ENCODE results near the gene STAP1.
A peak's percentile ranks its signal among the peaks of the same experiment; 100 is the strongest.

Gene STAP1

GRCh38 chr4:67542076-67542475, 16.5 kb upstream of the STAP1 start:
- TF ChIP-seq TAF1 (IDR thresholded peaks at IDR 0.05; ENCODE audit: borderline replicate concordance, insufficient read depth, low read length) = no peak
- TF ChIP-seq SIN3A (IDR thresholded peaks at IDR 0.05; ENCODE audit: borderline replicate concordance, insufficient read depth, low read length) = no peak
- TF ChIP-seq REST (IDR thresholded peaks at IDR 0.05; ENCODE audit: insufficient read depth in 1 of 2, low read depth in 2 of 2, low read length in 2 of 2) = no peak
- TF ChIP-seq FOXP2 (optimal IDR thresholded peaks at IDR 0.05; ENCODE audit: borderline replicate concordance, extremely low read depth, extremely low read length, insufficient read depth) = no peak
- TF ChIP-seq POLR2AphosphoS5 (IDR thresholded peaks at IDR 0.05; ENCODE audit: low read depth, low read length) = no peak

GRCh38 chr4:67545199-67546003, 13.1 kb upstream of the STAP1 start, which contains the start of gene CENPC:
CENPC (minus strand) TSS chr4:67545503; CDS start chr4:67545355, 148 bp downstream.
- TF ChIP-seq POLR2AphosphoS5 (IDR thresholded peaks at IDR 0.05; ENCODE audit: low read depth, low read length) (peak; percentile 96), REST (IDR thresholded peaks at IDR 0.05; ENCODE audit: insufficient read depth in 1 of 2, low read depth in 2 of 2, low read length in 2 of 2) (peak in 1 of 2 experiments; percentile 65; a peak in 1 of 4 replicates), FOXP2 (optimal IDR thresholded peaks at IDR 0.05; ENCODE audit: borderline replicate concordance, extremely low read depth, extremely low read length, insufficient read depth) (peak; percentile 92), TAF1 (IDR thresholded peaks at IDR 0.05; ENCODE audit: borderline replicate concordance, insufficient read depth, low read length) (peak; percentile 93; the same call in 1 of the 2 replicates), SIN3A (IDR thresholded peaks at IDR 0.05; ENCODE audit: borderline replicate concordance, insufficient read depth, low read length) (0 out of 2 replicates have a peak, but pooled peaks have one; percentile 37)

GRCh38 chr4:67546004-67546356, 12.5 kb upstream of the STAP1 start:
- TF ChIP-seq FOXP2 (optimal IDR thresholded peaks at IDR 0.05; ENCODE audit: borderline replicate concordance, extremely low read depth, extremely low read length, insufficient read depth) = no peak
- TF ChIP-seq SIN3A (IDR thresholded peaks at IDR 0.05; ENCODE audit: borderline replicate concordance, insufficient read depth, low read length) = no peak
- no peak for TF ChIP-seq REST (IDR thresholded peaks at IDR 0.05; ENCODE audit: insufficient read depth in 1 of 2, low read depth in 2 of 2, low read length in 2 of 2)
- no peak for TF ChIP-seq TAF1 (IDR thresholded peaks at IDR 0.05; ENCODE audit: borderline replicate concordance, insufficient read depth, low read length)
- no peak for TF ChIP-seq POLR2AphosphoS5 (IDR thresholded peaks at IDR 0.05; ENCODE audit: low read depth, low read length)

- no peak for TF ChIP-seq REST (IDR thresholded peaks at IDR 0.05; ENCODE audit: insufficient read depth in 1 of 2, low read depth in 2 of 2, low read length in 2 of 2)
- TF ChIP-seq SIN3A (IDR thresholded peaks at IDR 0.05; ENCODE audit: borderline replicate concordance, insufficient read depth, low read length) = no peak
- TF ChIP-seq FOXP2 (optimal IDR thresholded peaks at IDR 0.05; ENCODE audit: borderline replicate concordance, extremely low read depth, extremely low read length, insufficient read depth) = no peak
- TF ChIP-seq TAF1 (IDR thresholded peaks at IDR 0.05; ENCODE audit: borderline replicate concordance, insufficient read depth, low read length) = no peak
- no peak for TF ChIP-seq POLR2AphosphoS5 (IDR thresholded peaks at IDR 0.05; ENCODE audit: low read depth, low read length)
Measured at GRCh38 chr4:67546971-67547370, 11.6 kb upstream of the STAP1 start.

All from PFSK-1 (cell line).